ENCODE results near the gene RER1.
"Not testable (repeated sequence)": the region's sequence is repeated elsewhere in the genome, so short reads cannot be mapped to it uniquely, and the experiment has no call there.

The RER1 gene

DNA sequence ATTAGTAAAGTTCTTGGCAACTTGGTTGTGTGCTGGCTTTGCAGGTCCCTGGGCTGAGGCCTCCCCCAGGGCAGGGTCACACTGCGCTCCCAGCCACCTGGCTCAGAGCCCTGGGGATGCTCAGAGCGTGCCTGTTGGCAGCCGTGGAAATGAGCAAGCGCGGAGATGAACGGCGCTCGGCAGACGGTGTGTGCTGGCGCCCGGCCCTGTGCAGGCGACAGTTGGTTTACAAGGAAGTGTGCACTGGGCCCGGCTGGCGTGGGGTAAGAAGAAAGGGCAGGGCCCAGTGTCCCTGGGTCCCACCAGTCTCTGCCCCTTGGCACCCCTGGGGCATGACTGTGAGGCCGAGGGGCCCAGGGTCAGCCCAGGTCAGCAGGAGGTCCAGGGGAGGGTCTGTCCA, 46.4 kb downstream of the RER1 start:
- H3K27ac ChIP-seq (ENCODE audit: low read length, poor library complexity, severe bottlenecking) = no peak overlapping the region
- no peak for DNase-seq
- no peak overlapping the region for H2BK15ac ChIP-seq (ENCODE audit: low read depth, poor library complexity, severe bottlenecking)
- peaks cover 17% of the 10 kb centered on the region for H3K4me1 ChIP-seq (ENCODE audit: control insufficient read depth, insufficient read depth, low read depth, low read length)
- H3K4me2 ChIP-seq (ENCODE audit: low read length, poor library complexity, severe bottlenecking) = no peak overlapping the region
- H3K14ac ChIP-seq (ENCODE audit: low read length in 2 of 2) = no peak overlapping the region
- H3K23ac ChIP-seq (ENCODE audit: low read length in 2 of 2) = no peak overlapping the region
- H2BK12ac ChIP-seq (ENCODE audit: low read length in 2 of 2) = no peak overlapping the region
- H4K91ac ChIP-seq (ENCODE audit: low read length) = no peak overlapping the region
- H4K8ac ChIP-seq (ENCODE audit: low read length) = no peak overlapping the region
- no peak overlapping the region for H3K4me3 ChIP-seq (ENCODE audit: insufficient read depth in 1 of 2, low read depth in 1 of 2, low read length in 2 of 2)
- no peak overlapping the region for H2BK5ac ChIP-seq (ENCODE audit: low read depth, low read length, poor library complexity, severe bottlenecking)
- H3K4ac ChIP-seq (ENCODE audit: low read depth in 1 of 2, low read length in 2 of 2) = no peak overlapping the region
- no peak overlapping the region for H2AFZ ChIP-seq (ENCODE audit: low read depth, low read length)
- no peak overlapping the region for H3K9ac ChIP-seq (ENCODE audit: low read length)
- no peak overlapping the region for H3K18ac ChIP-seq (ENCODE audit: low read depth in 1 of 2, low read length in 2 of 2)
- no peak overlapping the region for H2BK120ac ChIP-seq (ENCODE audit: low read depth, low read length)
- H3K27me3 ChIP-seq (ENCODE audit: control insufficient read depth in 1 of 2, insufficient read depth in 1 of 2, low read length in 2 of 2) = peaks cover 18 to 67% of the 10 kb centered on the region in 2 experiments
- 85% methylated on average over 15 of the region's 15 CpGs for WGBS
- no peaks in the 10 kb centered on the region for H3K9me3 ChIP-seq (ENCODE audit: control insufficient read depth, low read length)
- no peak overlapping the region for H2AK5ac ChIP-seq (ENCODE audit: low read length, severe bottlenecking)
- no peaks in the 10 kb centered on the region for H3K79me1 ChIP-seq (replicated peaks; ENCODE audit: low read length, poor library complexity, severe bottlenecking)
- H3K36me3 ChIP-seq (ENCODE audit: control insufficient read depth in 1 of 2, insufficient read depth in 2 of 2, low read depth in 1 of 2, low read length in 2 of 2) = no peaks in the 10 kb centered on the region

DNA sequence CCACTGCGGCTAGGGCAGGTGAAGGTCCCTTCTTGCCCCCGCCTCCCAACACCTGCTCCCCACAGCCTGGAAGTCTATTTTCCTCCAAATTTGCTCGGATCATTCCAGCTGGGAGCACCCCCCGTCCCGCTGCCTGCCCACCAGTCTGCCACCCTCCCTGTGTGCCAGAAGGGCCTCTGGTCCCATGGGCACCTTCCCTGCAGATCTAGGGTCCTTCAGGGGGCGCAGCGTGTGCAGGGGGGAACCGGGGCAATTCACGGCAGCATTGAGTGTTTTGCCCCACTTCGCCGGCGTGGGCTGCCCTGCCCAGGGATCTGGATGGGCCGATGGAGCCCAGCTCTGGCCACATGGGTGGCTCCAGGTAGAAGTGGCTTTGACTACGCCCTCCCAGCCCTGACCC, 47.0 kb downstream of the RER1 start:
- Histone ChIP-seq H3K14ac (ENCODE audit: low read length in 2 of 2) (no peak overlapping the region), H2AK5ac (ENCODE audit: low read length, severe bottlenecking) (no peak overlapping the region), H3K4me1 (ENCODE audit: control insufficient read depth, insufficient read depth, low read depth, low read length) (peaks cover 22% of the 10 kb centered on the region), H3K27ac (ENCODE audit: low read length, poor library complexity, severe bottlenecking) (no peak overlapping the region), H2AFZ (ENCODE audit: low read depth, low read length) (no peak overlapping the region), H3K18ac (ENCODE audit: low read depth in 1 of 2, low read length in 2 of 2) (no peak overlapping the region), H3K4me2 (ENCODE audit: low read length, poor library complexity, severe bottlenecking) (no peak overlapping the region), H2BK5ac (ENCODE audit: low read depth, low read length, poor library complexity, severe bottlenecking) (no peak overlapping the region), H3K4me3 (ENCODE audit: insufficient read depth in 1 of 2, low read depth in 1 of 2, low read length in 2 of 2) (no peak overlapping the region), H2BK15ac (ENCODE audit: low read depth, poor library complexity, severe bottlenecking) (no peak overlapping the region), H4K91ac (ENCODE audit: low read length) (no peak overlapping the region), H2BK12ac (ENCODE audit: low read length in 2 of 2) (no peak overlapping the region), H3K27me3 (ENCODE audit: control insufficient read depth in 1 of 2, insufficient read depth in 1 of 2, low read length in 2 of 2) (peaks cover 12 to 63% of the 10 kb centered on the region in 2 experiments), H3K9me3 (ENCODE audit: control insufficient read depth, low read length) (no peaks in the 10 kb centered on the region), H3K79me1 (replicated peaks; ENCODE audit: low read length, poor library complexity, severe bottlenecking) (no peaks in the 10 kb centered on the region), H3K23ac (ENCODE audit: low read length in 2 of 2) (no peak overlapping the region), H3K36me3 (ENCODE audit: control insufficient read depth in 1 of 2, insufficient read depth in 2 of 2, low read depth in 1 of 2, low read length in 2 of 2) (no peaks in the 10 kb centered on the region), H3K9ac (ENCODE audit: low read length) (no peak overlapping the region), H3K4ac (ENCODE audit: low read depth in 1 of 2, low read length in 2 of 2) (no peak overlapping the region), H4K8ac (ENCODE audit: low read length) (no peak overlapping the region), H2BK120ac (ENCODE audit: low read depth, low read length) (no peak overlapping the region)
- 90% methylated on average over 14 of the region's 14 CpGs for WGBS
- no peak for DNase-seq

DNA sequence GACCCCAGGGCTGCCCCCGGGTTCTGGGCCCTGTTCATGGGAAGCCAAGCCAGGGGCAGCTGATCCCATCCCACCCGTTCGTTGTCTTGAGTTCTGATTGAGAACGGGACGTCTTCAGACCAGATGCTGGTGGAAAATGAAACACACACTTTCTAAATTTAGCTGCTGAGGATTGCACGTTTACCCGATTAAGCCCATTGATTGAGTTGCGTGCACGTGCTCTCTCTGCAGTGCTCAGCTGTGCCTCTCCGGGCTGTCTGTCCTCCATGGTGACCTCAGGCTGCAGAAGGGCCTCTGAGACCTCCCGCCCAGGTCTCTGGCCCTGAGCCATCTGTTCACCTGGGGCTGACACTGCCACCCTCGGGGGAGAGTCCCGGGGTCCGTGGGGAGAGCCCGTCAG, 47.7 kb downstream of the RER1 start:
- H2BK12ac ChIP-seq (ENCODE audit: low read length in 2 of 2) = no peak overlapping the region
- peaks cover 7 to 62% of the 10 kb centered on the region in 2 experiments for H3K27me3 ChIP-seq (ENCODE audit: control insufficient read depth in 1 of 2, insufficient read depth in 1 of 2, low read length in 2 of 2)
- H3K23ac ChIP-seq (ENCODE audit: low read length in 2 of 2) = no peak overlapping the region
- no peaks in the 10 kb centered on the region for H3K9me3 ChIP-seq (ENCODE audit: control insufficient read depth, low read length)
- H3K4ac ChIP-seq (ENCODE audit: low read depth in 1 of 2, low read length in 2 of 2) = no peak overlapping the region
- no peak overlapping the region for H4K8ac ChIP-seq (ENCODE audit: low read length)
- H2BK120ac ChIP-seq (ENCODE audit: low read depth, low read length) = no peak overlapping the region
- H3K18ac ChIP-seq (ENCODE audit: low read depth in 1 of 2, low read length in 2 of 2) = no peak overlapping the region
- H3K4me3 ChIP-seq (ENCODE audit: insufficient read depth in 1 of 2, low read depth in 1 of 2, low read length in 2 of 2) = no peak overlapping the region
- H3K14ac ChIP-seq (ENCODE audit: low read length in 2 of 2) = no peak overlapping the region
- H3K4me2 ChIP-seq (ENCODE audit: low read length, poor library complexity, severe bottlenecking) = no peak overlapping the region
- H2AFZ ChIP-seq (ENCODE audit: low read depth, low read length) = no peak overlapping the region
- peaks cover 28% of the 10 kb centered on the region for H3K4me1 ChIP-seq (ENCODE audit: control insufficient read depth, insufficient read depth, low read depth, low read length)
- no peak for DNase-seq
- H2AK5ac ChIP-seq (ENCODE audit: low read length, severe bottlenecking) = no peak overlapping the region
- H2BK5ac ChIP-seq (ENCODE audit: low read depth, low read length, poor library complexity, severe bottlenecking) = no peak overlapping the region
- no peak overlapping the region for H2BK15ac ChIP-seq (ENCODE audit: low read depth, poor library complexity, severe bottlenecking)
- H3K27ac ChIP-seq (ENCODE audit: low read length, poor library complexity, severe bottlenecking) = no peak overlapping the region
- no peaks in the 10 kb centered on the region for H3K36me3 ChIP-seq (ENCODE audit: control insufficient read depth in 1 of 2, insufficient read depth in 2 of 2, low read depth in 1 of 2, low read length in 2 of 2)
- 87% methylated on average over 15 of the region's 15 CpGs for WGBS
- no peaks in the 10 kb centered on the region for H3K79me1 ChIP-seq (replicated peaks; ENCODE audit: low read length, poor library complexity, severe bottlenecking)
- H4K91ac ChIP-seq (ENCODE audit: low read length) = no peak overlapping the region
- H3K9ac ChIP-seq (ENCODE audit: low read length) = no peak overlapping the region

DNA sequence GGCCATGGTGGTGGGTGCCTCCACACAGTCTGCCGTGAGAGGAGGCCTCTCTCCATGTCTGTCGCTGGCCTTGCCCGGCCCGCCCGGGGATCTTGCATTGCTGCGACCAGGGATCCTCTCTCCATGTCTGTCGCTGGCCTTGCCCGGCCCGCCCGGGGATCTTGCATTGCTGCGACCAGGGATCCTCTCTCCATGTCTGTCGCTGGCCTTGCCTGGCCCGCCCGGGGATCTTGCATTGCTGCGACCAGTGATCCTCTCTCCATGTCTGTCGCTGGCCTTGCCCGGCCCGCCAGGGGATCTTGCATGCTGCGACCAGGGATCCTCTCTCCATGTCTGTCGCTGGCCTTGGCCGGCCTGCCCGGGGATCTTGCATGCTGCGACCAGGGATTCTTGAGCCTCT, 48.7 kb downstream of the RER1 start:
- Histone ChIP-seq H3K4me1 (ENCODE audit: control insufficient read depth, insufficient read depth, low read depth, low read length) (peaks cover 38% of the 10 kb centered on the region), H3K27me3 (ENCODE audit: control insufficient read depth in 1 of 2, insufficient read depth in 1 of 2, low read length in 2 of 2) (peaks cover 0 to 62% of the 10 kb centered on the region in 2 experiments)
- H3K18ac ChIP-seq (ENCODE audit: low read depth in 1 of 2, low read length in 2 of 2); H2AFZ ChIP-seq (ENCODE audit: low read depth, low read length); H3K27ac ChIP-seq (ENCODE audit: low read length, poor library complexity, severe bottlenecking); H3K4ac ChIP-seq (ENCODE audit: low read depth in 1 of 2, low read length in 2 of 2); H3K9me3 ChIP-seq (ENCODE audit: control insufficient read depth, low read length); H3K36me3 ChIP-seq (ENCODE audit: control insufficient read depth in 1 of 2, insufficient read depth in 2 of 2, low read depth in 1 of 2, low read length in 2 of 2); H4K8ac ChIP-seq (ENCODE audit: low read length); H3K14ac ChIP-seq (ENCODE audit: low read length in 2 of 2); H3K23ac ChIP-seq (ENCODE audit: low read length in 2 of 2); H3K9ac ChIP-seq (ENCODE audit: low read length); DNase-seq; H4K91ac ChIP-seq (ENCODE audit: low read length); H2AK5ac ChIP-seq (ENCODE audit: low read length, severe bottlenecking); H3K4me3 ChIP-seq (ENCODE audit: insufficient read depth in 1 of 2, low read depth in 1 of 2, low read length in 2 of 2); H2BK5ac ChIP-seq (ENCODE audit: low read depth, low read length, poor library complexity, severe bottlenecking); H3K4me2 ChIP-seq (ENCODE audit: low read length, poor library complexity, severe bottlenecking); H2BK12ac ChIP-seq (ENCODE audit: low read length in 2 of 2); H2BK15ac ChIP-seq (ENCODE audit: low read depth, poor library complexity, severe bottlenecking); H2BK120ac ChIP-seq (ENCODE audit: low read depth, low read length); H3K79me1 ChIP-seq (replicated peaks; ENCODE audit: low read length, poor library complexity, severe bottlenecking): not testable (repeated sequence)
- WGBS = 93% methylated on average over 23 of the region's 23 CpGs
